ENCODE measurements around the gene KANSL1.

DNA sequence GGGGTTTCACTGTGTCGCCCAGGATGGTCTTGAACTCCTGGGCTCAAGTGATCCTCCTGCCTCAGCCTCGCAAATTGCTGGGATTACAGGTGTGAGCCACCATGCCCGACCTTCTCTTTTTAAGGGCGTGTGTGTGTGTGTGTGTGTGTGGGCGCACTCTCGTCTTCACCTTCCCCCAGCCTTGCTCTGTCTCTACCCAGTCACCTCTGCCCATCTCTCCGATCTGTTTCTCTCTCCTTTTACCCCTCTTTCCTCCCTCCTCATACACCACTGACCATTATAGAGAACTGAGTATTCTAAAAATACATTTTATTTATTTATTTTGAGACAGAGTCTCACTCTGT, 190.3 kb downstream of the KANSL1 start:
- TF ChIP-seq EZH2phosphoT487 (conservative IDR thresholded peaks at IDR 0.05; ENCODE audit: low read length), result no peak
- TF ChIP-seq, protein P1, sequence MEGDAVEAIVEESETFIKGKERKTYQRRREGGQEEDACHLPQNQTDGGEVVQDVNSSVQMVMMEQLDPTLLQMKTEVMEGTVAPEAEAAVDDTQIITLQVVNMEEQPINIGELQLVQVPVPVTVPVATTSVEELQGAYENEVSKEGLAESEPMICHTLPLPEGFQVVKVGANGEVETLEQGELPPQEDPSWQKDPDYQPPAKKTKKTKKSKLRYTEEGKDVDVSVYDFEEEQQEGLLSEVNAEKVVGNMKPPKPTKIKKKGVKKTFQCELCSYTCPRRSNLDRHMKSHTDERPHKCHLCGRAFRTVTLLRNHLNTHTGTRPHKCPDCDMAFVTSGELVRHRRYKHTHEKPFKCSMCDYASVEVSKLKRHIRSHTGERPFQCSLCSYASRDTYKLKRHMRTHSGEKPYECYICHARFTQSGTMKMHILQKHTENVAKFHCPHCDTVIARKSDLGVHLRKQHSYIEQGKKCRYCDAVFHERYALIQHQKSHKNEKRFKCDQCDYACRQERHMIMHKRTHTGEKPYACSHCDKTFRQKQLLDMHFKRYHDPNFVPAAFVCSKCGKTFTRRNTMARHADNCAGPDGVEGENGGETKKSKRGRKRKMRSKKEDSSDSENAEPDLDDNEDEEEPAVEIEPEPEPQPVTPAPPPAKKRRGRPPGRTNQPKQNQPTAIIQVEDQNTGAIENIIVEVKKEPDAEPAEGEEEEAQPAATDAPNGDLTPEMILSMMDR (IDR thresholded peaks at IDR 0.05; ENCODE audit: insufficient read depth, low read length, poor library complexity, severe bottlenecking), result no peak

All from SU-DHL-6 (cell line).